Right cardiac atrium (tissue), 5 donors: ENCODE results near the gene SCLY. TPM values are rescaled to one million over a fixed set of nuclear protein-coding genes. Genes with fewer than 3 reads are reported as not detected.
A peak's percentile ranks its signal among the peaks of the same experiment; 100 is the strongest.

Experiments
- ATAC-seq, 2 donors: fragments of 200-7000 bp; cut with Tn5 transposase; one replicate each; pipeline versions ENCODE4 v1.8.0 to v1.9.1; 2020; ENCODE audit warnings: moderate library complexity in 2 of 2, mild to moderate bottlenecking in 1 of 2
- DNase-seq, 3 donors: peaks; one replicate each; pipeline ENCODE4 v3.0.0-alpha.2; 2020
- H3K27ac ChIP-seq: one replicate; pipeline ENCODE4 v1.5.1; 2013; ENCODE audit warnings: mild to moderate bottlenecking, low read length, control low read depth, moderate library complexity
- H3K27me3 ChIP-seq: one replicate; pipeline ENCODE4 v1.6.1; 2013; ENCODE audit not compliant: control insufficient read depth, insufficient read depth
- H3K4me1 ChIP-seq: one replicate; pipeline ENCODE4 v1.6.1; 2013; ENCODE audit warnings: low read length; ENCODE audit not compliant: control insufficient read depth, insufficient read depth
- H3K4me3 ChIP-seq: one replicate; pipeline ENCODE4 v1.5.1; 2013; ENCODE audit warnings: low read length, control low read depth
- H3K9me3 ChIP-seq: one replicate; pipeline ENCODE4 v1.6.1; 2013; ENCODE audit warnings: low read length; ENCODE audit not compliant: control insufficient read depth
- WGBS: extraction: QIAGEN DNeasy Blood & Tissue Kit; methylation state at CpG from one replicate; pipeline ENCODE4 v1.1.7; 2013; 5-methylcytosine and 5-hydroxymethylcytosine counted together
- intact Hi-C, 4 donors: fragments of 100-400 bp; cut with DNase I; formaldehyde crosslinking; loops; one replicate each; pipeline versions ENCODE4 v1.11.0 to v1.14.0; 2022 to 2023
- polyA plus RNA-seq: library from polyadenylated mRNA; stranded (reverse); fragments of 200-250 nt; gene quantifications from one replicate; pipeline ENCODE4 v1.2.3, GENCODE V29; 2013
- total RNA-seq, 4 donors: library from RNA; stranded (reverse); fragmentation: NEBNext Ultra II Directional; extraction: Animal tissue kit (Norgen Biotek cat#: 25700); gene quantifications; one replicate each; pipeline ENCODE4 v1.2.1, GENCODE V29; 2021
- donor health status: healthy with polysubstance abuse.
- donor health status: DM: no; HTN: yes; CAD: no.
- donor health status: DM: no; HTN: no; CAD: no.
- donor health status: DM: no; HTN: yes; CAD: no; lungs with severe emphysema.
- donor health status: DM: yes; HTN: yes; CAD: no.

The SCLY gene
- total and polyA plus RNA-seq, 5 donors, result 8.2 to 14.2 (median 11.2) TPM

- no peak for ATAC-seq
- peak in 1 of 3 donors; percentile 24 for DNase-seq
- no peaks in the 10 kb centered on the region for H3K27me3 ChIP-seq
- 90% methylated on average over 16 of the region's 16 CpGs for WGBS
- intact Hi-C loops, result no loop called here
- no peaks in the 10 kb centered on the region for H3K9me3 ChIP-seq
- H3K4me1 ChIP-seq, result no peaks in the 10 kb centered on the region
- no peak overlapping the region for H3K27ac ChIP-seq
- no peak overlapping the region for H3K4me3 ChIP-seq
Observed at GRCh38 chr2:238091436-238092060, 30.7 kb downstream of the SCLY start.

DNA sequence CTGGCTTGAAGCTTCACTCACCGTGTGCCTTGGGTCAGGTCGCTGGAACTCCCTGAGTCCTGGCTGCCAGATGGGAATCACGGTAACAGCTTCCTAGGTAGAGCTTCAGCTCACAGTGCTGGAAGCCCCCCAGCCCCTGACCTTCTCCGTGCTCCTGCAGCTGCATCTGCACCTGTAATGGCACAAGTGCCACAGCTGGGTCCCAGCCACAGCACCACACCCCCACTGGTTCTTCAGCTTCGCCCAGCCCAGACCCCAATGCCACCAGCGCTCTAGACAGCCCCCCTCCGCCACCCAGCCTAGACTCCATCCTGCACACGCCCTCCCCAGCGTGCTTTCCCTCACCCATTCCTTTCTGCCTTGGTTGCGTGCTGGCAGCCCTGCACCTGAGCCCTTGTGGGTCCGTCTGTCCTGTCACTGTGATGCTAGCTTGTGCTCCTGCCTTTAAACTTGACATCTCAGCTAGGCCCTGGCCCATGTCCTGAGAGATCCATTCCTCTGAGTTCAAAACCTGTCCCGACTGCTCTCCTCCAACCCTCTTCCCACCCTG, 31.8 kb downstream of the SCLY start:
- H3K27me3 ChIP-seq, result no peaks in the 10 kb centered on the region
- intact Hi-C loops, result no loop called here
- H3K4me3 ChIP-seq, result no peak overlapping the region
- WGBS, result 93% methylated on average over 12 of the region's 12 CpGs
- H3K4me1 ChIP-seq, result no peaks in the 10 kb centered on the region
- H3K9me3 ChIP-seq, result no peaks in the 10 kb centered on the region
- DNase-seq (no peak), ATAC-seq (no peak)
- H3K27ac ChIP-seq, result no peak overlapping the region

DNA sequence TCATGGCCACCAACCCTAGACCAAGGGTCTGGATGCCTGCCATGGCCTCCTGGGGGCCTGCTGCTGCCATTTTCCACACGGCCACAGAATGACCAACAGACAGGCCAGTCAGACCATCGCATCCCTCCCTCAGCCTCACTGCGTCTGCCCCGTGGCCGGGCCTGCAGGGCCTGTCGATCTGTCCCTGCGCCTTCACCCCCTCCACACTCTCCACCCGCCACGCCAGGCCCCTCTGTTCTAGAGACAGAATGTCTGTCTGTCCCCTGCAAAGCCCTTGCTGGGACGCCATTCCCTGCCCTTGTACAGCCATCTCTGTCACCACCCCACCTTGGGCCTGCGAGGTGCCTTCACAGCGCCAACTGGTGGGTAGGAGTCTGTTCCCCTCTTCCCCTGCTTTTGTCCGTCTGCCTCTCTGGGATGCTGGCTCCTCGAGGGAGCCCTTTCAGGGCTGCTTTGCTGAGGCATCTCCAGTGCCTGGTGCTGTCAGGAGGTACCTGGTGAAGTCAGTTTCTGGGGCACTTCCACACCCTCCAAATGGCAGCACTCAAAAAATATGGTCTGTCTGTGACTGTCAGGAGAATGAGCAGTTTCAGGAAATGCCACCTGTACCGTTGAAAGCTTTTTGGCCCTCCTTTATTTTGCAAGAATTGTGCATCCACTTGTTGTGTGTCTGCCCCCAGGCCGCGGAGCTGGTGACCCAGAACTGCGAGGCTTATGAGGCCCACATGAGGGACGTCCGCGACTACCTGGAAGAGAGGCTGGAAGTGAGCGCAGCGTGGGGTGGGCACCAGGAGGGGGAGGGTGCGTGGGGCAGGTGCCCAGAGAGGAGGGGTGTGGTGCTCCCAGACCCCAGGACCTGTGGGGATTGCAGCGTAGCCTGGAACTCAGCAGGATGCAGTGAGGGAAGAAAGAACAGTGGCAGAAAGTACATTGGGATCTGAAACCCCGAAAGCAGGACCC, 32.7 kb downstream of the SCLY start:
- no peak for DNase-seq
- H3K27ac ChIP-seq, result no peak overlapping the region

DNA sequence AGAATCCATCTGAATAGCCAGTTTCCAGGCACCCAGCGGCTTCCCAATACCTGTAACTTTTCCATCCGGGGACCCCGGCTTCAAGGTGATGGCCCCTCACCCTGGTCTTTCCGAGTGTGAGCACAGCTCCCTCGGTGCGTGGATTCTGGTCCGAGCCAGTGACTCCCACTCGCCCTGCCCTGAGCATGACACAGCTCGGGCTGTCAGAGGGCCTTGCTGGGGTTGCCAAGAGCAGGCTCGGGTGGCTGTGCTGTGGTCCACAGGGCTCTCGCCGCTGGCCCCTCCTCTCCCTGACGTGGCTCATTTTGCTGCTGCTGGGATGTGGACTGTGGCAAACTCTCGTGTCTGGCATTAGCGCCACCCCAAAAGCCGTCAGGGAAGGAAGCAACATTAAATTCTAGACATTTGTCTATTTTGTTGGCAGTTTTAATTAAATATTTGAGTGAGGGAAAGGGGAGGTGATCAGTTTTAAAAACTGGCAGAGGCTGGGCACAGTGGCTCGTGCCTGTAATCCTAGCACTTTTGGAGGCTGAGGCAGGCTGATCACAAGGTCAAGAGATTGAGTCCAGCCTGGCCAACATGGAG, 33.7 kb downstream of the SCLY start:
- 90% methylated on average over 17 of the region's 17 CpGs for WGBS
- DNase-seq (no peak), ATAC-seq (no peak)

More for the DNA sequence above, 32.7 kb downstream of the SCLY start:
- Histone ChIP-seq H3K9me3 (no peaks in the 10 kb centered on the region), H3K4me1 (no peaks in the 10 kb centered on the region), H3K4me3 (no peak overlapping the region), H3K27me3 (no peaks in the 10 kb centered on the region)
- 88% methylated on average over 26 of the region's 26 CpGs for WGBS
- intact Hi-C loops, result no loop called here
- ATAC-seq, result no peak

GRCh38 chr2:238095143-238095542, 34.3 kb downstream of the SCLY start:
- H3K4me1 ChIP-seq, result no peaks in the 10 kb centered on the region
- no peak for DNase-seq
- H3K27me3 ChIP-seq, result no peaks in the 10 kb centered on the region
- no peak overlapping the region for H3K27ac ChIP-seq
- H3K9me3 ChIP-seq, result no peaks in the 10 kb centered on the region
- WGBS, result 86% methylated on average over 7 of the region's 7 CpGs
- intact Hi-C loops, result no loop called here
- no peak for ATAC-seq
- no peak overlapping the region for H3K4me3 ChIP-seq

More for the DNA sequence above, 33.7 kb downstream of the SCLY start:
- Histone ChIP-seq H3K9me3 (no peaks in the 10 kb centered on the region), H3K27me3 (no peaks in the 10 kb centered on the region), H3K4me1 (no peaks in the 10 kb centered on the region), H3K27ac (no peak overlapping the region), H3K4me3 (no peak overlapping the region)
- intact Hi-C loops, result no loop called here

DNA sequence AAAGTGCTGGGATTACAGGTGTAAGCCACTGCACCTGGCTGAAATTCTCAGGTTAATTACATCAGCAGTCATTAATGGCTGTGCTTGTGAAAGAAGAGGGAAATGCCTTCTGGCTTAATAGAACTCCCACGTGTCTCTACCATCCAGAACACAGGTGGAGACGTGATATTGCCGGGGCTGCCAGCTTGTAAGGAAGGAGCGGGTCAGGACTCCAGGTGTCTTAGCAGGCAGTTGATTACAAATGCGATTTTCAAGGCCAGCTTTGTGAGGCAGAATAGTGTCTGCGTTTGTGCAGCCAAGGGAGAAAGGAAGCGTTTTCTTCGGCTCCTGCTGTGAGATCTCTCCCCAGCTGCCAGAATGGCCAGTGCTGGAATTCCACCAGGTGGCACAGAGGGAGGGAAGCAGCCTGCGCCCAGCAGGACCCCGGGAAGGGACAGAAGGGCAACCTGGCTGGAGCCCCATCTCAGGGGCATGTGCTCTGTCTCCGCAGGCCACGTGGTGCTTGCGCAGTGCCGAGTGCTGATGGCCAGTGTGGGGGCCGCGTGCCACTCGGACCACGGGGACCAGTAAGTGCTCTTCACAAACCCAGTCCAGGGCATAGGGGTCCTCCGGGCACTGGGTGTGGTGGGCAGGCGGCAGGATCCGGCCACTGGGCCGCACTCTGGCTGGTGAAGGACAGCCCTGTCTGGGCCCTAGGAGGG, 35.7 kb downstream of the SCLY start:
- ATAC-seq, result no peak
- Histone ChIP-seq H3K4me3 (no peak overlapping the region), H3K9me3 (no peaks in the 10 kb centered on the region), H3K27me3 (no peaks in the 10 kb centered on the region), H3K27ac (no peak overlapping the region), H3K4me1 (no peaks in the 10 kb centered on the region)
- 82% methylated on average over 22 of the region's 22 CpGs for WGBS
- intact Hi-C loops, result no loop called here
- DNase-seq, result peak in 1 of 3 donors; percentile 51

- no peak for ATAC-seq
- peak in 1 of 3 donors; percentile 11 for DNase-seq
- no peaks in the 10 kb centered on the region for H3K27me3 ChIP-seq
- H3K9me3 ChIP-seq, result no peaks in the 10 kb centered on the region
- 86% methylated on average over 19 of the region's 19 CpGs for WGBS
- H3K4me3 ChIP-seq, result no peak overlapping the region
- intact Hi-C loops, result no loop called here
- H3K4me1 ChIP-seq, result no peaks in the 10 kb centered on the region
- no peak overlapping the region for H3K27ac ChIP-seq
Observed at GRCh38 chr2:238097201-238097987, 36.6 kb downstream of the SCLY start.

GRCh38 chr2:238097988-238098871, 37.4 kb downstream of the SCLY start:
- no peak overlapping the region for H3K4me3 ChIP-seq
- 70% methylated on average over 37 of the region's 37 CpGs for WGBS
- no peaks in the 10 kb centered on the region for H3K4me1 ChIP-seq
- ATAC-seq (peak; percentile 91 to 94), DNase-seq (peak; percentile 78 to 88 (median 81))
- H3K27ac ChIP-seq, result no peak overlapping the region
- intact Hi-C loops, result no loop called here
- no peaks in the 10 kb centered on the region for H3K9me3 ChIP-seq
- H3K27me3 ChIP-seq, result no peaks in the 10 kb centered on the region

DNA sequence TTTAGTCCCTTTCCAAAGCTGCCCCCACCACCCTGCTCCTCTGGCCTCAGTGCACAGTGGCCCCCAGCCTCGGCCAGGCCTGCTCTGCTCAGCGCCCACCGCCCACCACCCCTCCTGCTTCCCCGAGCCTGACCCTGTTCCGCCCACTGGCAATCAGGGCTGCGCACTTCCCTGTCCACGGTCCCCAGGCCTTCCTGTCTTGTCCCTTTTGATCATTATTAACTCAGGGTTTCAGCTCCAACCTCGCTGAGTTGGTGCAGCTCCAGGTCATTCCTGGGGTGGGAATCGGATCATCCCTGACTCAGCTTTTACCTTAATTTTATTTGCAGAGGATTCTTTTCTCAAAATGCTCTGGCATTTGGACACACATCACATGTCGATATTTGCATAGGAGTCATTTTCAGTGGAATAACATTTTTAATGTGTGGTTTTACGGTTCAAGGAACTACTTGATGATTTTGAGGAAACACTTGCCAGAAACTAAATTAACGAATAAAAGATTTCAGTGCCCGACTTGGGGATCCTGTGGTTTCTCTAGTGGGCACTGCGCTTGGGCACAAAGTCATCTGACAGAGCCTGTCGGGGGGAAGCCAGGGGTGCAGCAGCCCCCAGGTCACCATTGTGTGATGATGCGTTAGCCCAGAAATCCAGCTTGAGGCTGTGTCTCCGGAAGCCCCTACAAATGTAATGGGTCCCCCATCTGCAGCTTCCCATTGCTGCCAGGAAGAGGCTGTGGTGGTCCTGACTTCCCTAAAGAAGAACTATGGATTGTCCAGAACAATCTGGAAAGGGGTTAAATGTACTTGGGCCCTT, 38.3 kb downstream of the SCLY start:
- ATAC-seq (peak; percentile 18 to 49), DNase-seq (peak; percentile 19 to 58 (median 54))
- Histone ChIP-seq H3K27me3 (no peaks in the 10 kb centered on the region), H3K9me3 (no peaks in the 10 kb centered on the region), H3K27ac (no peak overlapping the region), H3K4me1 (no peaks in the 10 kb centered on the region), H3K4me3 (no peak overlapping the region)
- intact Hi-C loops, result no loop called here
- 70% methylated on average over 17 of the region's 17 CpGs for WGBS
